Stimulated activated CD8-positive, alpha-beta memory T cell treated with anti-CD3 and anti-CD28 coated beads, Interleukin-4, amount 100 ng/mL, for 24 hours (primary cell): ENCODE measurements around the gene TNK2.
"Not testable (repeated sequence)": the region's sequence is repeated elsewhere in the genome, so short reads cannot be mapped to it uniquely, and the experiment has no call there.

Source experiments
- DNase-seq: peaks from one replicate; pipeline ENCODE4 v3.0.0-alpha.2; 2020; ENCODE audit warnings: low read depth

The TNK2 gene

DNA sequence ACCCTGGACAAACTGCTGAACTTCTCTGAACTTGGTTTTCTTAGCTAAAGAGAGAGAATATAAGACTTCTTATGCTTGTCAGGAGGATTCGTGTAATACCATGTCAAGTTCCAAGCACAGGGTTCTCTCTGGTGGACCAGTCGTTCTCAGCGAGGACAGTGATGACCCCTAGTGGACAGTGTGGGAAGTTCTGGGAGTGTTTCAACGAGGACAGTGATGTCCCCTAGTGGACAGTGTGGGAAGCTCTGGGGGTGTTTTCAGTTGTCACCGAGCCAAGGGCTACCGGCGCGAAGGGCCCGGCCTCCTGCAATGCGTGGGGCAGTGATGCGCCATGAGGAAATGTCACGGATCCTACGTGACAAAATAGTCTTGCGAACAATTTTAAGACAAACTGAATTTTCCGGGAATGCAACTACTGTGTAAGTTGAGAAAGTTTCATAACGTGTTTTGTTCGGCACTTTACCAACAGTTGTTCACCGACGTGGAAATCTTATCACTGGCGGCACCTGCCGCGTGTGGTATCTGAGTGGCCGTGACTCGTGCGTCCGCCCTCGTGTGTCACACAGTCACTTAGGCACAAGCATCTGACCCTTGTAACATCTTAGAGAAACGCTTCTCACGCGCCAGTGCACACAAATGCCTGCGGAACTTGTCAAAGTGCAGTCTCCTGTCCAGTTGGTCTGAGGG is 57.4 kb downstream of the TNK2 start:
- DNase-seq, result peak; percentile 79

GRCh38 chr3:195849322-195850074 is 58.9 kb downstream of the TNK2 start:
- no peak for DNase-seq

GRCh38 chr3:195847055-195847950 is 61.0 kb downstream of the TNK2 start:
- DNase-seq, result no peak

- no peak for DNase-seq
Measured at GRCh38 chr3:195845483-195845882, 62.9 kb downstream of the TNK2 start.

- DNase-seq, result no peak
Measured at GRCh38 chr3:195844671-195845218, 63.6 kb downstream of the TNK2 start.

GRCh38 chr3:195839260-195840010 is 68.9 kb downstream of the TNK2 start:
- DNase-seq, result no peak

DNA sequence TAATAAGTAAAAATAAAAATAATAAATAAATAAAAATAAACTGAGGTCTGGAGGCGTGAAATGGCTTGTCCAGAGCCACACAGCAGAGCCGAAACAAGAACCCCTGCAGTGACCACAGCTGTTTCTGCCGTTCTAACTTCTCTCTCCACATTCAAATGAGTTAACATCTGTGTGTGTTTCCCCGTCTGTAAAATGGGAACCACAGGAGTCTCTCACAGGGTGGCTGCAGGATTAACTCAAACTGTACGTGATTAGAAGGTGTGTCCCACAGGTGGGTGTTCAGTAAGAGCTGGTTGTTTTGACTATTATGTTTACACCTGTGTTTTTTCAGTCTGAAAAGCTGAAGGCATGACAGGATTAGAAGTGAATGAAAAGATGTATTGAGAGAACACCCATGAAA is 69.6 kb downstream of the TNK2 start:
- DNase-seq, result no peak

- DNase-seq, result no peak
Measured at GRCh38 chr3:195836476-195837135, 71.7 kb downstream of the TNK2 start.

DNA sequence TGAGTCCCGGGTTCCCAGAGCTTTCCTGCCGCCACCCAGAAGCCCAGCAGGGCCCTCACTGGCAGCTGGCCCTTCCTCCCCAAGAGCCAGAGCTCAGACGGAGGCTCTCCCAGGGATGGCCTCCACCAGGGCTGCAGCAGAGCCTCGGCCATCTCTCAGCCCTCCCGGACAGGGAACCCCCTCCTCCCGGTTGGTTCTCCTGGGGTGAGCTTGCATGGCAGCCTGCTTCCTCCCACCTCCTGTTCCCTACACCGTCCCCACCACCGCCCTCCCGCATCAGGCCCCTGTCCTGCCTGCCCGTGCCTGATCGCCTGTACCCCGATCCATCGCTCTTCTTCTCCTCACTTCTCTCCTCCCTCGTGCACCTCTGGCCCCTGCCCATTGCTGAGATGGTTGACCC is 72.6 kb downstream of the TNK2 start:
- DNase-seq, result no peak

GRCh38 chr3:195834675-195835583 is 73.4 kb downstream of the TNK2 start:
- DNase-seq, result no peak

- DNase-seq, result no peak
Measured at GRCh38 chr3:195829897-195830254, 78.5 kb downstream of the TNK2 start.

DNA sequence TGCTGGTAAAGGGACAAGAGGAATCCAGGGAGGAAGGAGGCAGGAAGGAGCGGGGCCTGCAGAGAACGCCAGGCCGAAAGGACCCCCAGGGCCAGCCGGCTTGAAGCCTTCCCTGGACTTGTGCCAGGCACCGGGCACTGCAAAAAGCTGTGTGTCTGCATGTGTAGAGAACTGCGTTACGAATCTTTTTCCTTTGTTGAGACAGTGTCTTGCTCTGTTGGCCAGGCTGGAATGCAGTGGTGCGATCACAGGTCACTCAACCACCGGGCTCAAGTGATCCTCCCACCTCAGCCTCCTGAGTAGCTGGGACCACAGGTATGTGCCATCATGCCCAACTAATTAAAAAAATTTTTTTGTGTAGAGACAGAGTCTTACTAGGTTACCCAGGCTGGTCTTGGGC is 79.6 kb downstream of the TNK2 start:
- no peak for DNase-seq

- no peak for DNase-seq
Measured at GRCh38 chr3:195825857-195826804, 82.2 kb downstream of the TNK2 start.

DNA sequence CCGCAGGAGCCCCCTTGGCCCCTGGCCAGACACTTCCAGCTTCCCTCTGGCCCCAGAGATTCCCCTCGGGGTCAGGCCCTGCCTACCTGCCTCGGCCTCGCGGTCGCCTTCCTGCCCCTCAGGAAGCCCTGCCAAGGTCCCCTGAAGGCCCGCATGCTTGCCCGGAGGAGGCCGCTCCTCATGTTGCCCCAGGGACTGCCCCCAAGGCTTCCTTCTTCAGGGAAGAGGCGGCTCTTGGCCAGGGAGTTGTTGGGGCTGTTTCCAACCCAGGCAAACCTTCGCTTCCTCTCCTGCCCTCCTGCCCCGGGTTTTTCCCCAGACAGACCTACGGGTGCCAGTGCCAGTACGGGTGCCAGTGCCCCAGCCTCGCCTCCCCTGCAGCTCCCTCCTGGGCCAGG is 83.2 kb downstream of the TNK2 start:
- no peak for DNase-seq

GRCh38 chr3:195824425-195825190 is 83.7 kb downstream of the TNK2 start:
- not testable (repeated sequence) for DNase-seq

DNA sequence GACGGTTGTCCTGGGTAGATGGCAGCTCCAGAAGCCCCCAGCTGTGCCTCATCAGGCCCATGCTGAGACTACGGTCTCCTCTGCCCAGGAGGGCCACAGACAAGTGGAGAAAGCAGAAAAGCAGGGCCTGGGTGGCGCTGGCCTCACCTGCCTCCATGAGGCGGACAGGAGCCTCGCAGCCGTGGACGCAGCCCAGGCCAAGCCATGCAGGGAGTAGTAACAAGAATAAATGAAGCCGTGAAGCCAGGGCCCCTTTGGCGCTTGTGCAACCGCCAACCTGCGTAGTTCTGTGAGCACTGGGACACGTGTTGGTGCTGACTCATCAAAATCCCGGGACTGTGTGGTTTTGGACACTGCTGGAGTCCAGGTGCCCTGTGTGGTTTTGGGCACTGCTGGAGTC is 84.4 kb downstream of the TNK2 start:
- no peak for DNase-seq

- DNase-seq, result no peak
Measured at GRCh38 chr3:195823280-195823679, 85.1 kb downstream of the TNK2 start.

DNA sequence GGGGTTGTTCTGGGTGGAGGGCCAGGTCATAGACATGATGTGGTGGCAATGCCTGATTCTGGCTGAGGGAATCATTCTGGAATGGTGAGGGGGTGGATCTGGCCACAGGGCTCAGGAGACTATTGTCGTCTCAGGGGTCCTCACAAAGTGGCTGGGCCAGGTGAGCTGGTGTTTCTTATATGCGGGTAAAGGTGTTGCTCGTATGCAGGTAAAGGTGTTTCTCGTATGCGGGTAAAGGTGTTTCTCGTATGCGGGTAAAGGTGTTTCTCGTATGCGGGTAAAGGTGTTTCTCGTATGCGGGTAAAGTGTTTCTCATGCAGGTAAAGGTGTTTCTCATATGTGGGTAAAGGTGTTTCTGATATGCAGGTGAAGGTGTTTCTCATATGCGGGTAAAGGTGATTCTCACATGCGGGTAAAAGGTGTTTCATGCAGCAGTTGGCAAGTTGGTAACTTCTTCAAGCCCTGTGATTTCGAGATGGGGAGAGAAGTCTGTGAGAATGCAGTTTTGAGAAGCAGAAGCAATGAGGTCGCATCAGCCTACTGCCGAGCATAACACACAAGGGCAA is 86.1 kb downstream of the TNK2 start:
- no peak for DNase-seq
